WTC11 (cell line): ENCODE results near the gene TP53I13.

ENCODE experiments used
- RELA ChIP-seq: sonication (generic); formaldehyde crosslinking; IDR thresholded peaks from 2 replicates; pipeline ENCODE4 v1.8.1; 2022; ENCODE audit warnings: missing genetic modification reagents, mild to moderate bottlenecking, borderline replicate concordance
- TF ChIP-seq, protein P1 (sequence below): fragments of 200-600 bp; IDR thresholded peaks from 2 replicates; pipeline ENCODE4 v1.8.0; 2022; ENCODE audit warnings: antibody characterized with exemption
- TF ChIP-seq, protein P2 (sequence below): sonication (generic); formaldehyde crosslinking; IDR thresholded peaks from 2 replicates; pipeline ENCODE4 v1.8.1; 2022; ENCODE audit warnings: mild to moderate bottlenecking, moderate library complexity, missing genetic modification reagents
- TF ChIP-seq, protein P3 (sequence below): sonication (generic); formaldehyde crosslinking; IDR thresholded peaks from 2 replicates; pipeline ENCODE4 v1.8.0; 2022; ENCODE audit warnings: mild to moderate bottlenecking, missing genetic modification reagents
- TF ChIP-seq, protein P4 (sequence below): sonication (generic); formaldehyde crosslinking; conservative IDR thresholded peaks from 2 replicates; pipeline ENCODE4 v1.8.1; 2022; ENCODE audit warnings: mild to moderate bottlenecking, missing genetic modification reagents
- TF ChIP-seq, protein P5 (sequence below): sonication (generic); formaldehyde crosslinking; IDR thresholded peaks from 2 replicates; pipeline ENCODE4 v1.8.1; 2023; ENCODE audit warnings: mild to moderate bottlenecking, missing genetic modification reagents, moderate library complexity
- TF ChIP-seq, protein P6 (sequence below): sonication (generic); formaldehyde crosslinking; IDR thresholded peaks from 2 replicates; pipeline ENCODE4 v1.8.1; 2023; ENCODE audit warnings: mild to moderate bottlenecking, missing genetic modification reagents, moderate library complexity

DNA sequence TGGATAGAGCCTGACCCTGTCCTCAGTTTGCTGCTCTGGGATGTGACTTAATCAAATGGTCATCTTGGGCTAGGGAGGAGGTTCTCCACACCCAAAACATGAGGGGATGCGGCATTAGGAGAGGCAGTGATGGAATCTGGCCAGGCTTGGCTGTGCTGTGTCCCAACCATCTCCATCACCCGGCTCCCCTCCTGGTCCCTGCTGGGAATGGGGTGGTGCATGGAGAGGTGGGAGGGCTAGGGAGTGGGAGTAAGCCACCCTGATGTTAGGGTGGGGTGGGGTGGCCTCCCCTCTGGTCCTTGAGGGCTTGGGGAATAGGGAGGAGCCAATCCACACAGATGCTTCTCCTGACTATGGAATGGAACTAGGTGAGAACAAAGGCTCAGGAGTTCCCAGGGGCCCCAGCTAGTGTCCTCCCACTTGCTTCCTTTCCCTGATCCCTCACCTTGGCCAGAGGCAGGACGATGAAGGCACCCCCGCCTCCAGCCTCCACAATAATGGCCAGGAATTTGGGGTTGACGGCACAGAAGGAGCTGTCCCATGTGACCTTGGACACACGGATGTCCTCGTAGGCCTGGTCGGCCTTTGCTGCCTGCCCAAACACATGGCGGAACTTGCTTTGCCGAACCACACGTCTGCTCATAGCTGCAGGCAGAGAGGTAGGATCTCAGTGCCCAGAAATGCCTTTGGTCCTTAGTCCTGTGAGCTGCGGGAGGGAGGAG lies 52.4 kb downstream of the TP53I13 start:
- TF ChIP-seq, protein P1, sequence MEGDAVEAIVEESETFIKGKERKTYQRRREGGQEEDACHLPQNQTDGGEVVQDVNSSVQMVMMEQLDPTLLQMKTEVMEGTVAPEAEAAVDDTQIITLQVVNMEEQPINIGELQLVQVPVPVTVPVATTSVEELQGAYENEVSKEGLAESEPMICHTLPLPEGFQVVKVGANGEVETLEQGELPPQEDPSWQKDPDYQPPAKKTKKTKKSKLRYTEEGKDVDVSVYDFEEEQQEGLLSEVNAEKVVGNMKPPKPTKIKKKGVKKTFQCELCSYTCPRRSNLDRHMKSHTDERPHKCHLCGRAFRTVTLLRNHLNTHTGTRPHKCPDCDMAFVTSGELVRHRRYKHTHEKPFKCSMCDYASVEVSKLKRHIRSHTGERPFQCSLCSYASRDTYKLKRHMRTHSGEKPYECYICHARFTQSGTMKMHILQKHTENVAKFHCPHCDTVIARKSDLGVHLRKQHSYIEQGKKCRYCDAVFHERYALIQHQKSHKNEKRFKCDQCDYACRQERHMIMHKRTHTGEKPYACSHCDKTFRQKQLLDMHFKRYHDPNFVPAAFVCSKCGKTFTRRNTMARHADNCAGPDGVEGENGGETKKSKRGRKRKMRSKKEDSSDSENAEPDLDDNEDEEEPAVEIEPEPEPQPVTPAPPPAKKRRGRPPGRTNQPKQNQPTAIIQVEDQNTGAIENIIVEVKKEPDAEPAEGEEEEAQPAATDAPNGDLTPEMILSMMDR = no peak
- TF ChIP-seq, protein P2, sequence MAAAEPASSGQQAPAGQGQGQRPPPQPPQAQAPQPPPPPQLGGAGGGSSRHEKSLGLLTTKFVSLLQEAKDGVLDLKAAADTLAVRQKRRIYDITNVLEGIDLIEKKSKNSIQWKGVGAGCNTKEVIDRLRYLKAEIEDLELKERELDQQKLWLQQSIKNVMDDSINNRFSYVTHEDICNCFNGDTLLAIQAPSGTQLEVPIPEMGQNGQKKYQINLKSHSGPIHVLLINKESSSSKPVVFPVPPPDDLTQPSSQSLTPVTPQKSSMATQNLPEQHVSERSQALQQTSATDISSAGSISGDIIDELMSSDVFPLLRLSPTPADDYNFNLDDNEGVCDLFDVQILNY (CRISPR knock-in tag) = no peak
- TF ChIP-seq, protein P3, sequence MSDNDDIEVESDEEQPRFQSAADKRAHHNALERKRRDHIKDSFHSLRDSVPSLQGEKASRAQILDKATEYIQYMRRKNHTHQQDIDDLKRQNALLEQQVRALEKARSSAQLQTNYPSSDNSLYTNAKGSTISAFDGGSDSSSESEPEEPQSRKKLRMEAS (CRISPR knock-in tag) = no peak
- TF ChIP-seq, protein P4, sequence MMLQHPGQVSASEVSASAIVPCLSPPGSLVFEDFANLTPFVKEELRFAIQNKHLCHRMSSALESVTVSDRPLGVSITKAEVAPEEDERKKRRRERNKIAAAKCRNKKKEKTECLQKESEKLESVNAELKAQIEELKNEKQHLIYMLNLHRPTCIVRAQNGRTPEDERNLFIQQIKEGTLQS (CRISPR knock-in tag) = no peak
- no peak for TF ChIP-seq RELA (CRISPR knock-in tag)
- TF ChIP-seq, protein P5, sequence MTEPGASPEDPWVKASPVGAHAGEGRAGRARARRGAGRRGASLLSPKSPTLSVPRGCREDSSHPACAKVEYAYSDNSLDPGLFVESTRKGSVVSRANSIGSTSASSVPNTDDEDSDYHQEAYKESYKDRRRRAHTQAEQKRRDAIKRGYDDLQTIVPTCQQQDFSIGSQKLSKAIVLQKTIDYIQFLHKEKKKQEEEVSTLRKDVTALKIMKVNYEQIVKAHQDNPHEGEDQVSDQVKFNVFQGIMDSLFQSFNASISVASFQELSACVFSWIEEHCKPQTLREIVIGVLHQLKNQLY (CRISPR knock-in tag) = no peak
- TF ChIP-seq, protein P6, sequence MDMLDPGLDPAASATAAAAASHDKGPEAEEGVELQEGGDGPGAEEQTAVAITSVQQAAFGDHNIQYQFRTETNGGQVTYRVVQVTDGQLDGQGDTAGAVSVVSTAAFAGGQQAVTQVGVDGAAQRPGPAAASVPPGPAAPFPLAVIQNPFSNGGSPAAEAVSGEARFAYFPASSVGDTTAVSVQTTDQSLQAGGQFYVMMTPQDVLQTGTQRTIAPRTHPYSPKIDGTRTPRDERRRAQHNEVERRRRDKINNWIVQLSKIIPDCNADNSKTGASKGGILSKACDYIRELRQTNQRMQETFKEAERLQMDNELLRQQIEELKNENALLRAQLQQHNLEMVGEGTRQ (CRISPR knock-in tag) = no peak
